ENCODE measurements around the gene AURKA. TPM values are rescaled to one million over a fixed set of nuclear protein-coding genes. Genes with fewer than 3 reads are reported as not detected.

The AURKA gene
- total RNA-seq, 1 donor from 2014 or later, result 9.6 TPM

GRCh38 chr20:56324806-56325205, 67.2 kb downstream of the AURKA start:
- no peak overlapping the region for H3K4me3 Mint-ChIP-seq (ENCODE audit: unreplicated experiment)
- H3K9me3 Mint-ChIP-seq (ENCODE audit: low read depth), result no peaks in the 10 kb centered on the region
- TF ChIP-seq, protein P1, sequence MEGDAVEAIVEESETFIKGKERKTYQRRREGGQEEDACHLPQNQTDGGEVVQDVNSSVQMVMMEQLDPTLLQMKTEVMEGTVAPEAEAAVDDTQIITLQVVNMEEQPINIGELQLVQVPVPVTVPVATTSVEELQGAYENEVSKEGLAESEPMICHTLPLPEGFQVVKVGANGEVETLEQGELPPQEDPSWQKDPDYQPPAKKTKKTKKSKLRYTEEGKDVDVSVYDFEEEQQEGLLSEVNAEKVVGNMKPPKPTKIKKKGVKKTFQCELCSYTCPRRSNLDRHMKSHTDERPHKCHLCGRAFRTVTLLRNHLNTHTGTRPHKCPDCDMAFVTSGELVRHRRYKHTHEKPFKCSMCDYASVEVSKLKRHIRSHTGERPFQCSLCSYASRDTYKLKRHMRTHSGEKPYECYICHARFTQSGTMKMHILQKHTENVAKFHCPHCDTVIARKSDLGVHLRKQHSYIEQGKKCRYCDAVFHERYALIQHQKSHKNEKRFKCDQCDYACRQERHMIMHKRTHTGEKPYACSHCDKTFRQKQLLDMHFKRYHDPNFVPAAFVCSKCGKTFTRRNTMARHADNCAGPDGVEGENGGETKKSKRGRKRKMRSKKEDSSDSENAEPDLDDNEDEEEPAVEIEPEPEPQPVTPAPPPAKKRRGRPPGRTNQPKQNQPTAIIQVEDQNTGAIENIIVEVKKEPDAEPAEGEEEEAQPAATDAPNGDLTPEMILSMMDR (IDR thresholded peaks at IDR 0.05), result no peak
- H3K4me1 Mint-ChIP-seq (ENCODE audit: low read depth), result no peaks in the 10 kb centered on the region
- no peak overlapping the region for H3K27ac Mint-ChIP-seq (ENCODE audit: unreplicated experiment)
- no peaks in the 10 kb centered on the region for H3K36me3 Mint-ChIP-seq (ENCODE audit: low read depth)
- peaks cover 26% of the 10 kb centered on the region for H3K27me3 Mint-ChIP-seq (ENCODE audit: low read depth)
- DNase-seq (ENCODE audit: low spot score), result no peak

- no peak for DNase-seq (ENCODE audit: low spot score)
- peaks cover 33% of the 10 kb centered on the region for H3K27me3 Mint-ChIP-seq (ENCODE audit: low read depth)
- H3K27ac Mint-ChIP-seq (ENCODE audit: unreplicated experiment), result no peak overlapping the region
- TF ChIP-seq, protein P1 (IDR thresholded peaks at IDR 0.05), result no peak
- H3K36me3 Mint-ChIP-seq (ENCODE audit: low read depth), result no peaks in the 10 kb centered on the region
- no peak overlapping the region for H3K4me3 Mint-ChIP-seq (ENCODE audit: unreplicated experiment)
- H3K9me3 Mint-ChIP-seq (ENCODE audit: low read depth), result no peaks in the 10 kb centered on the region
- H3K4me1 Mint-ChIP-seq (ENCODE audit: low read depth), result no peaks in the 10 kb centered on the region
Measured at GRCh38 chr20:56323656-56324055, 68.4 kb downstream of the AURKA start.

GRCh38 chr20:56323206-56323605, 68.8 kb downstream of the AURKA start:
- Mint-ChIP-seq H3K4me3 (ENCODE audit: unreplicated experiment) (no peak overlapping the region), H3K36me3 (ENCODE audit: low read depth) (no peaks in the 10 kb centered on the region), H3K27me3 (ENCODE audit: low read depth) (peaks cover 33% of the 10 kb centered on the region), H3K27ac (ENCODE audit: unreplicated experiment) (no peak overlapping the region), H3K9me3 (ENCODE audit: low read depth) (no peaks in the 10 kb centered on the region), H3K4me1 (ENCODE audit: low read depth) (no peaks in the 10 kb centered on the region)
- no peak for DNase-seq (ENCODE audit: low spot score)
- TF ChIP-seq, protein P1 (IDR thresholded peaks at IDR 0.05), result no peak

- Mint-ChIP-seq H3K4me3 (ENCODE audit: unreplicated experiment) (no peak overlapping the region), H3K36me3 (ENCODE audit: low read depth) (no peaks in the 10 kb centered on the region), H3K27ac (ENCODE audit: unreplicated experiment) (no peak overlapping the region), H3K27me3 (ENCODE audit: low read depth) (peaks cover 35% of the 10 kb centered on the region), H3K9me3 (ENCODE audit: low read depth) (no peaks in the 10 kb centered on the region), H3K4me1 (ENCODE audit: low read depth) (no peaks in the 10 kb centered on the region)
- no peak for DNase-seq (ENCODE audit: low spot score)
- TF ChIP-seq, protein P1 (IDR thresholded peaks at IDR 0.05), result no peak
Measured at GRCh38 chr20:56322681-56323080, 69.3 kb downstream of the AURKA start.

Other genes starting within 250 kb of the AURKA start
- not detected in 3 replicates for gene MC3R, start 143.5 kb downstream of the AURKA start, total RNA-seq
- gene FAM210B, start 33.2 kb downstream of the AURKA start, total RNA-seq, result 32.2 to 44.0 TPM (median 32.6 TPM) in 3 replicates
- 23.7 to 33.1 TPM (median 26.0 TPM) in 3 replicates for gene CSTF1, start 430 bp upstream of the AURKA start, total RNA-seq
- gene CASS4, start 20.0 kb upstream of the AURKA start, total RNA-seq, result 0.10 to 0.39 TPM in 2 of 3 replicates, not detected in the other
- gene RTF2, start 76.4 kb upstream of the AURKA start, total RNA-seq, result 61.2 to 79.3 TPM (median 64.7 TPM) in 3 replicates
- gene FAM209A, start 132.5 kb upstream of the AURKA start, total RNA-seq, result 0.55 to 0.58 TPM in 2 of 3 replicates, not detected in the other
- not detected in 3 replicates for gene FAM209B, start 141.0 kb upstream of the AURKA start, total RNA-seq
- 4.8 to 36.2 TPM (median 5.2 TPM) in 3 replicates for gene TFAP2C, start 237.1 kb upstream of the AURKA start, total RNA-seq

Data from chondrocyte (in vitro differentiated cells).